HepG2 (cell line): ENCODE data around the gene NUB1. TPM values are rescaled to one million over a fixed set of nuclear protein-coding genes. Genes with fewer than 3 reads are reported as not detected.

Experiments used
- CREBL2 ChIP-seq: sonication (generic); formaldehyde crosslinking; IDR thresholded peaks from 2 replicates; pipeline ENCODE4 v1.8.1; 2023; ENCODE audit warnings: missing genetic modification reagents, mild to moderate bottlenecking, borderline replicate concordance
- DPF2 ChIP-seq: sonication (generic); formaldehyde crosslinking; IDR thresholded peaks from 2 replicates; pipeline ENCODE4 v1.4.0; 2020; ENCODE audit warnings: mild to moderate bottlenecking, low read depth, missing genetic modification reagents, borderline replicate concordance
- KDM2A ChIP-seq: sonication (generic); formaldehyde crosslinking; IDR thresholded peaks from 2 replicates; pipeline ENCODE4 v1.4.0; 2020; ENCODE audit warnings: low read depth, missing genetic modification reagents, borderline replicate concordance
- MAFK ChIP-seq, 2 experiments: IDR thresholded peaks in 1 of 2; conservative IDR thresholded peaks in 1 of 2; 2 replicates each; pipeline ENCODE4 v1.6.1; 2011; ENCODE audit warnings: improper control_type of control experiment in 2 of 2, low read length in 2 of 2
- MLX ChIP-seq: IDR thresholded peaks from 2 replicates; pipeline ENCODE4 v1.6.1; 2016
- MYC ChIP-seq: sonication (generic); formaldehyde crosslinking; IDR thresholded peaks from 2 replicates; pipeline ENCODE4 v1.9.0; 2021; ENCODE audit warnings: missing genetic modification reagents, borderline replicate concordance
- NONO ChIP-seq, 2 experiments: fragments of 450-650 bp in 1 of 2; sonication (generic) in 1 of 2; formaldehyde crosslinking in 1 of 2; IDR thresholded peaks in 1 of 2; conservative IDR thresholded peaks in 1 of 2; 2 replicates each; pipeline versions ENCODE4 v1.6.1 to v1.8.0; 2017 to 2022; ENCODE audit warnings: mild to moderate bottlenecking in 1 of 2, missing genetic modification reagents in 1 of 2, moderate library complexity in 1 of 2
- NR2F2 ChIP-seq: IDR thresholded peaks from 2 replicates; pipeline ENCODE4 v1.6.1; 2012; ENCODE audit warnings: low read depth, inconsistent platforms, borderline replicate concordance
- RAD21 ChIP-seq: fragments of 450-650 bp; formaldehyde crosslinking; IDR thresholded peaks from 2 replicates; pipeline ENCODE4 v1.5.0; 2020; ENCODE audit warnings: mild to moderate bottlenecking
- TEAD3 ChIP-seq: optimal IDR thresholded peaks from 2 replicates; pipeline ENCODE3; 2016; ENCODE audit warnings: borderline replicate concordance
- ZBTB26 ChIP-seq: IDR thresholded peaks from 2 replicates; pipeline ENCODE4 v1.6.1; 2016; ENCODE audit warnings: missing compliant biosample characterization, missing genetic modification reagents, borderline replicate concordance
- ZFP37 ChIP-seq: sonication (generic); formaldehyde crosslinking; IDR thresholded peaks from 2 replicates; pipeline ENCODE4 v1.4.0; 2020; ENCODE audit warnings: missing genetic modification reagents, borderline replicate concordance
- ZMYM4 ChIP-seq: sonication (generic); formaldehyde crosslinking; IDR thresholded peaks from 2 replicates; pipeline ENCODE4 v1.8.1; 2023; ENCODE audit warnings: mild to moderate bottlenecking, missing genetic modification reagents
- ZNF234 ChIP-seq: sonication (generic); formaldehyde crosslinking; conservative IDR thresholded peaks from 2 replicates; pipeline ENCODE4 v1.5.1; 2020; ENCODE audit warnings: mild to moderate bottlenecking, missing genetic modification reagents
- ZNF574 ChIP-seq: sonication (generic); formaldehyde crosslinking; IDR thresholded peaks from 2 replicates; pipeline ENCODE4 v1.4.0; 2020; ENCODE audit warnings: missing genetic modification reagents
- polyA plus RNA-seq, 8 experiments: library from polyadenylated mRNA; depleted of rRNA in 3 of 8; stranded (reverse) in 7 of 8; unstranded in 1 of 8; fragments of >200 nt; fragmentation: Illumina TruSeq in 4 of 8; extraction: Trizol in 4 of 8; gene quantifications; 2 replicates each; pipeline versions ENCODE4 v1.2.1 to v1.2.3, GENCODE V29; 2011 to 2016; ENCODE audit warnings: low read depth in 4 of 8, missing spikeins in 1 of 8, mixed read lengths in 1 of 8; ENCODE audit not compliant: insufficient read depth in 1 of 8
- total RNA-seq, 5 experiments: library from RNA; depleted of rRNA; stranded (reverse); fragments of >200 nt; fragmentation: Illumina TruSeq; extraction: Trizol; gene quantifications; 2 replicates each; pipeline ENCODE4 v1.2.3, GENCODE V29; 2016; ENCODE audit warnings: low read depth in 1 of 5
- TF ChIP-seq, protein P1 (sequence below): sonication (generic); formaldehyde crosslinking; IDR thresholded peaks from 2 replicates; pipeline ENCODE4 v1.4.0; 2020; ENCODE audit warnings: missing genetic modification reagents
- TF ChIP-seq, protein P2 (sequence below): sonication (generic); formaldehyde crosslinking; IDR thresholded peaks from 2 replicates; pipeline ENCODE4 v1.5.0; 2020; ENCODE audit warnings: mild to moderate bottlenecking, missing genetic modification reagents, moderate library complexity
- TF ChIP-seq, protein P3 (sequence below): IDR thresholded peaks from 2 replicates; pipeline ENCODE4 v1.6.1; 2012; ENCODE audit warnings: inconsistent platforms

The NUB1 gene
- total and polyA plus RNA-seq, 2 of the 13 experiments (the other 11 are each of a cell fraction or from before 2014, with no cell fraction given) = 27.1 to 37.0 TPM

DNA sequence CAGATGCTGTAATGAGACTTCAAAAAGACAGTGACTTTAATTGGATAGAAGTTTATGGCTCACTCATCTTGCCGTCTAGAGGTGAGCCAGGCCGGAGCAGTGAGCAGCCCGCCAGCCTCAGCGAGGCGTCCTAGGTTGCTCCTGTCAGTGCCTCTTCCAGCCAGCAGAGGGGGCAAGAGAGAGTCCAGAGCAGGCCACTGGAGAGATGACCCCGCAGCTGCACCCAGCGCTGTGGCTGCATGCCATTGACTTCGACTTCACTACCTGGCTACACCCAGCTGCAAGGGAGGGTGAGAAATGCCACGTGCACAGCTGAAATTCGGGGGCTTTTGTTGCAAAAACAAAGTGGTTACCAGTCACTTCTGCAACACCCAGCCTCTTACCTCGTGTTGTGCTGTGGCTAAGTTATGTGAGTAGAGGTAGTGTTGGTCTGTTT is 26.5 kb downstream of the NUB1 start (continued):
- TF ChIP-seq RAD21 (CRISPR knock-in tag) = peak; percentile 89
- TF ChIP-seq KDM2A = peak; percentile 67; the same call in 1 of the 2 replicates
- peak; percentile 30; the same call in 1 of the 2 replicates for TF ChIP-seq NR2F2
- no peak for TF ChIP-seq MLX (CRISPR knock-in tag)
- TF ChIP-seq ZNF234 (CRISPR knock-in tag) = no peak
- TF ChIP-seq ZFP37 (CRISPR knock-in tag) = no peak
- TF ChIP-seq, protein P1, sequence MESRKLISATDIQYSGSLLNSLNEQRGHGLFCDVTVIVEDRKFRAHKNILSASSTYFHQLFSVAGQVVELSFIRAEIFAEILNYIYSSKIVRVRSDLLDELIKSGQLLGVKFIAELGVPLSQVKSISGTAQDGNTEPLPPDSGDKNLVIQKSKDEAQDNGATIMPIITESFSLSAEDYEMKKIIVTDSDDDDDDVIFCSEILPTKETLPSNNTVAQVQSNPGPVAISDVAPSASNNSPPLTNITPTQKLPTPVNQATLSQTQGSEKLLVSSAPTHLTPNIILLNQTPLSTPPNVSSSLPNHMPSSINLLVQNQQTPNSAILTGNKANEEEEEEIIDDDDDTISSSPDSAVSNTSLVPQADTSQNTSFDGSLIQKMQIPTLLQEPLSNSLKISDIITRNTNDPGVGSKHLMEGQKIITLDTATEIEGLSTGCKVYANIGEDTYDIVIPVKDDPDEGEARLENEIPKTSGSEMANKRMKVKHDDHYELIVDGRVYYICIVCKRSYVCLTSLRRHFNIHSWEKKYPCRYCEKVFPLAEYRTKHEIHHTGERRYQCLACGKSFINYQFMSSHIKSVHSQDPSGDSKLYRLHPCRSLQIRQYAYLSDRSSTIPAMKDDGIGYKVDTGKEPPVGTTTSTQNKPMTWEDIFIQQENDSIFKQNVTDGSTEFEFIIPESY (CRISPR knock-in tag) = peak; percentile 96
- TF ChIP-seq, protein P2, sequence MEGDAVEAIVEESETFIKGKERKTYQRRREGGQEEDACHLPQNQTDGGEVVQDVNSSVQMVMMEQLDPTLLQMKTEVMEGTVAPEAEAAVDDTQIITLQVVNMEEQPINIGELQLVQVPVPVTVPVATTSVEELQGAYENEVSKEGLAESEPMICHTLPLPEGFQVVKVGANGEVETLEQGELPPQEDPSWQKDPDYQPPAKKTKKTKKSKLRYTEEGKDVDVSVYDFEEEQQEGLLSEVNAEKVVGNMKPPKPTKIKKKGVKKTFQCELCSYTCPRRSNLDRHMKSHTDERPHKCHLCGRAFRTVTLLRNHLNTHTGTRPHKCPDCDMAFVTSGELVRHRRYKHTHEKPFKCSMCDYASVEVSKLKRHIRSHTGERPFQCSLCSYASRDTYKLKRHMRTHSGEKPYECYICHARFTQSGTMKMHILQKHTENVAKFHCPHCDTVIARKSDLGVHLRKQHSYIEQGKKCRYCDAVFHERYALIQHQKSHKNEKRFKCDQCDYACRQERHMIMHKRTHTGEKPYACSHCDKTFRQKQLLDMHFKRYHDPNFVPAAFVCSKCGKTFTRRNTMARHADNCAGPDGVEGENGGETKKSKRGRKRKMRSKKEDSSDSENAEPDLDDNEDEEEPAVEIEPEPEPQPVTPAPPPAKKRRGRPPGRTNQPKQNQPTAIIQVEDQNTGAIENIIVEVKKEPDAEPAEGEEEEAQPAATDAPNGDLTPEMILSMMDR (CRISPR knock-in tag) = peak; percentile 95
- TF ChIP-seq ZBTB26 (CRISPR knock-in tag) = 0 out of 2 replicates have a peak, but pooled peaks have one; percentile 40
- no peak for TF ChIP-seq MAFK (conservative IDR thresholded peaks at IDR 0.05 in 1 of 2, IDR thresholded peaks at IDR 0.05 in 1 of 2; ENCODE audit: low read length in 2 of 2)
- no peak for TF ChIP-seq NONO (IDR thresholded peaks at IDR 0.05)
- 0 out of 2 replicates have a peak, but pooled peaks have one; percentile 43 for TF ChIP-seq NONO (CRISPR knock-in tag; conservative IDR thresholded peaks at IDR 0.05)
- TF ChIP-seq ZNF574 (CRISPR knock-in tag) = 0 out of 2 replicates have a peak, but pooled peaks have one; percentile 46
- TF ChIP-seq TEAD3 = peak; percentile 43
- peak; percentile 54; the same call in 1 of the 2 replicates for TF ChIP-seq MYC (CRISPR knock-in tag)
- TF ChIP-seq, protein P3, sequence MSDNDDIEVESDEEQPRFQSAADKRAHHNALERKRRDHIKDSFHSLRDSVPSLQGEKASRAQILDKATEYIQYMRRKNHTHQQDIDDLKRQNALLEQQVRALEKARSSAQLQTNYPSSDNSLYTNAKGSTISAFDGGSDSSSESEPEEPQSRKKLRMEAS = peak; percentile 62
- no peak for TF ChIP-seq DPF2 (CRISPR knock-in tag)
- TF ChIP-seq CREBL2 (CRISPR knock-in tag) = no peak
- 0 out of 2 replicates have a peak, but pooled peaks have one; percentile 21 for TF ChIP-seq ZMYM4
